Measurements from ENCODE around the gene UBA3. TPM values are rescaled to one million over a fixed set of nuclear protein-coding genes. Genes with fewer than 3 reads are reported as not detected.

Gene UBA3
- total and polyA plus RNA-seq, 4 experiments from 2014 or later, result 60.1 to 105 (median 81.3) TPM

DNA sequence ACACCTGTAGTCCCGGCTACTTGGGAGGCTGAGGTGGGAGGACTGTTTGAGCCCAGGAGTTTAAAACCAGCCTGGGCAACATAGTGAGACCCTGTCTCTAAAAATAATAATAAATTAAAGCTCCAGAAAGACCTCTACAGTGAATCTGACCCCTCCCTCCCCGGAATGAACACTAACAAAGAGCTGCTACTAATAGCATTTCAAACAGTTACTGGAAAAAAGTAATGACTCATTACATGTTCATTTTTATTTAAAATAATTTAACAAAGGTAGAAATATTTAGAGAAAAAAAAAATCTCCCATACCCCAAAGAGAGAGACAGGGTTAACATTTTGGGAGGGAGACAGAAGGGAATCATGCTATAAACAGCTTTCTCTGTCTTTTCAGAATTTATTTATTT lies 2.2 kb upstream of the UBA3 start:
- Histone ChIP-seq H3K27ac (ENCODE audit: low read depth, low read length) (peak overlapping the region; percentile 85), H3K27me3 (ENCODE audit: insufficient read depth, low read length) (no peaks in the 10 kb centered on the region), H3K36me3 (ENCODE audit: insufficient read depth, low read length) (no peaks in the 10 kb centered on the region), H3K4me1 (ENCODE audit: insufficient read depth, low read length) (peaks cover 70% of the 10 kb centered on the region), H3K9me3 (ENCODE audit: control insufficient read depth in 1 of 2, low read length in 2 of 2) (no peaks in the 10 kb centered on the region), H3K4me3 (ENCODE audit: low read length in 2 of 2) (no peak overlapping the region)
- CTCF ChIA-PET (ENCODE audit: partially characterized antibody), result interaction anchor here (0.8 to 1.9 kb wide), 4 partner anchors 10 to 39 kb away, joined by 3 to 10 read pairs (median 4); partner anchors contain the start of gene TMF1
- no peak for DNase-seq
- Mint-ChIP-seq H3K27me3 (no peaks in the 10 kb centered on the region), H3K27ac (peak overlapping the region; percentile 85 to 99 (median 98)), H3K4me3 (peak overlapping the region in 7 of 8 donors; percentile 63 to 99 (median 74)), H3K36me3 (peaks cover 9 to 28% of the 10 kb centered on the region in 2 donors), H3K9me3 (no peaks in the 10 kb centered on the region), H3K4me1 (peaks cover 46 to 77% (median 59%) of the 10 kb centered on the region in 4 donors)
- intact Hi-C loops (cut with micrococcal nuclease), result loop anchor here (5.0 kb wide), 1 partner anchor 1425 kb away; no protein-coding TSS in a partner anchor
- POLR2A ChIA-PET (ENCODE audit: partially characterized antibody), result interaction anchor here (0.7 to 18.6 kb wide), 6 partner anchors 10 to 117 kb away, joined by 3 to 287 read pairs (median 60); partner anchors contain the start of genes EOGT and TMF1

DNA sequence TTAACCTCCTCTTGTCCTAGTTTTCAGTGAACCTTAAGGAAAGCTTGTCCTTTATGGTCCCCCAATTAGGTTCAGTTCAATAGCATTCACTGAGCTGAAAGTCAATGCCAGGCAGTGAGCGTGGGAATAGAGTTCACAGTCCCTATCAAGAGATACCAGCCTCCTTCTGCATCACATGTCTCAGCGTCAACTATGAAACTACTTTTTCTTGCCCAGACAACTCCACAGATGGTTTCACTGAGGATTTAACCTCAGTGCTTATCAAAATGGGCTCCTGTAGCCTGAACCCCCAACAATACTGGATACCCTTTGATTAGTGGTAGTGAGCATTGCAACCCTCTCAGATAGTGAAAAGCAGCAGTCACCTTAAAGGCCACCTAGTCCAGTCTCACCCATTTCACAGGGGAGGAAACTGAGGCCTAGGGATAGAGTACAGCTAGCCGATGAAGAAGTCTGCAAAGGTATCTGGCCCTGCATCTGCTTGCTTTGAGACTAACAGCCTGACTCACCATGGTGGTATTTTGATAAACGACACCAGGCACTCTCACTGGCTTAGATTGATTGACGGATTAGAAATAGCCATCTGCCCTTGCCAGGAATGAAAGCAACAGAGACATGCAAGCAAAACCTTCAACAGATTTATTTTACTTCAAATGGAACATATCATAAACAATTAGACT lies 1.6 kb upstream of the UBA3 start:
- Histone ChIP-seq H3K4me1 (ENCODE audit: insufficient read depth, low read length) (peaks cover 70% of the 10 kb centered on the region), H3K4me3 (ENCODE audit: low read length in 2 of 2) (no peak overlapping the region), H3K9me3 (ENCODE audit: control insufficient read depth in 1 of 2, low read length in 2 of 2) (no peaks in the 10 kb centered on the region), H3K36me3 (ENCODE audit: insufficient read depth, low read length) (no peaks in the 10 kb centered on the region), H3K27ac (ENCODE audit: low read depth, low read length) (peak overlapping the region; percentile 85), H3K27me3 (ENCODE audit: insufficient read depth, low read length) (no peaks in the 10 kb centered on the region)
- Mint-ChIP-seq H3K4me1 (peaks cover 50 to 81% (median 63%) of the 10 kb centered on the region in 4 donors), H3K27me3 (no peaks in the 10 kb centered on the region), H3K9me3 (no peaks in the 10 kb centered on the region), H3K27ac (peak overlapping the region; percentile 85 to 99 (median 97)), H3K36me3 (peaks cover 9 to 32% of the 10 kb centered on the region in 2 donors), H3K4me3 (peak overlapping the region in 7 of 8 donors; percentile 35 to 98 (median 43))
- intact Hi-C loops (cut with micrococcal nuclease), result loop anchor here (5.0 kb wide), 1 partner anchor 1424 kb away; no protein-coding TSS in a partner anchor
- ChIA-PET CTCF (ENCODE audit: partially characterized antibody) (interaction anchor here (1.0 to 1.2 kb wide), 4 partner anchors 8 to 38 kb away, joined by 3 to 4 read pairs (median 4); no protein-coding TSS in a partner anchor), POLR2A (ENCODE audit: partially characterized antibody) (interaction anchor here (0.5 to 18.6 kb wide), 6 partner anchors 11 to 117 kb away, joined by 3 to 287 read pairs (median 60); partner anchors contain the start of genes EOGT and TMF1)
- DNase-seq, result peak in 1 of 5 donors; percentile 51

DNA sequence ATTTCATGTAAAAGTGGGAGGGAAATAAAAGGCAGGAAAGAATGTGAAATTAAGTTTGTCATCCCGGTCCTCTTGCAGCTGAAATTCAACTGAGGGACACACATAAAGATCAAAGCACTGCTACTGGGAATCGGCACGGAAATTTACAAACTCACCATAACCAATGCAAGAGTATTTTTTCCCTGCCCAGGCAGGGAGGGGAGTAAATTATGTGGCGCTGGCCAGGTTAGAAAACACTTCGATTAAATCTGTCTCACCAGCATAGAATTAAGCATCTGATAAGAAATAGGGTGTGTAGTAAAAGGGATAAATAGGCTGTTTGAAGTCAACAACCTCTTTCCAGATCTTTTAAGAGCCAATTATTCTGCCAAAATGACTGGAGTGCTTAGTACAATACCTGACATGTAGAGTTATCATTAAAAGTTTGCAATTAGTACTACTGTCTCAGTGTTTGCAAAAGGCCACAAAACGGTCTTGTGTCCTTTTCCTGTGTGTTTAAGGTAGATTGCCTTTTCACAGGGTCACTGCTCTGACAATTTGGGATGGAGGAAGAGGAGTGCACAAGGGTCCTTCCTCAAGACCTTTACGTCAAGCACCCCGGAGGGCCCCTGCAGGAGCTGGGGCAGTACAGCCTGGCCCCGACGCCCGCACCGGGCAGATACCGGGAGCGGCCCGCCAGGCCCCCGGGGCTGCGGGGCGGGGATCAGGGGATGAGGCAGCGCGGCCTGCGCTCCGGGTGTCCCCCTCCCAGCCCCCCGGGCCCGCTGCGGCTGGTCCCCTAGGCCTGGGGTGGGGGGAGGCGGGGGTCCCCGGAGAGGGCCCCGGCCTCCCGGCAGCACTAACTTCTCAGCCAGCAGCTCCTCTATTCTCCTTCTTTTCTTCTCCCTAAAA lies 651 bp downstream of the UBA3 start:
- H3K4me1 ChIP-seq (ENCODE audit: insufficient read depth, low read length), result peaks cover 68% of the 10 kb centered on the region
- H3K36me3 Mint-ChIP-seq, result peaks cover 5 to 20% of the 10 kb centered on the region in 2 donors
- H3K4me3 Mint-ChIP-seq, result peak overlapping the region; percentile 84 to 93 (median 89)
- H3K27me3 Mint-ChIP-seq, result no peaks in the 10 kb centered on the region
- POLR2A ChIA-PET (ENCODE audit: partially characterized antibody), result interaction anchor here (1.5 to 18.6 kb wide), 4 partner anchors 9 to 28 kb away, joined by 6 to 287 read pairs (median 162); partner anchors contain the start of gene TMF1
- no peaks in the 10 kb centered on the region for H3K9me3 ChIP-seq (ENCODE audit: control insufficient read depth in 1 of 2, low read length in 2 of 2)
- H3K27ac ChIP-seq (ENCODE audit: low read depth, low read length), result peak overlapping the region; percentile 72
- peak overlapping the region; percentile 47 to 97 (median 91) for H3K27ac Mint-ChIP-seq
- intact Hi-C loops (cut with micrococcal nuclease), result loop anchor here (1.0 to 5.0 kb wide), 3 partner anchors 13 to 1422 kb away; partner anchors contain the start of gene TMF1
- H3K36me3 ChIP-seq (ENCODE audit: insufficient read depth, low read length), result no peaks in the 10 kb centered on the region
- CTCF ChIA-PET (ENCODE audit: partially characterized antibody), result interaction anchor here (0.9 kb wide), 1 partner anchor 20 kb away, joined by 4 read pairs; no protein-coding TSS in a partner anchor
- peaks cover 51 to 67% (median 60%) of the 10 kb centered on the region in 4 donors for H3K4me1 Mint-ChIP-seq
- H3K4me3 ChIP-seq (ENCODE audit: low read length in 2 of 2), result peak overlapping the region; percentile 42 to 66
- H3K27me3 ChIP-seq (ENCODE audit: insufficient read depth, low read length), result no peaks in the 10 kb centered on the region
- DNase-seq, result no peak
- no peaks in the 10 kb centered on the region for H3K9me3 Mint-ChIP-seq

DNA sequence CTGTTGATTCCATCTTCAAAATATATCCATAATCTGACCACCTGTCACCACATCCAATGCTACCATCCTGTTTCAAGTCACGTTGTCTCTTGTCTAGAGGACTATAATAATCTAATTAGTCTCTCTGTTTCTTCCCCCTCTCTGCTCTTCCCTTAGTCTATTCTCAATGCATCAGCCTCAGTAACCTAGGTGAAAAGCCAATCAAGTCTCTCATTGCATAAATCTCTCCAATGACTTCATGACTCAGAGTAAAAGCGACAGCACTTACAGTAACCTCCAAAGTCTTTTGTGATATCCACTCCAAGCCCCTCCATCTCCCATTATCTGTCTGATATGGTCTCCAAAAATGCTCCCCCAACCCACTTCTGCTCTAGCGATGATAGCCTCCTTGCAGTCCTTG lies 7.2 kb downstream of the UBA3 start:
- POLR2A ChIA-PET (ENCODE audit: partially characterized antibody), result no interaction called here
- H3K36me3 ChIP-seq (ENCODE audit: insufficient read depth, low read length), result peaks cover 12% of the 10 kb centered on the region

DNA sequence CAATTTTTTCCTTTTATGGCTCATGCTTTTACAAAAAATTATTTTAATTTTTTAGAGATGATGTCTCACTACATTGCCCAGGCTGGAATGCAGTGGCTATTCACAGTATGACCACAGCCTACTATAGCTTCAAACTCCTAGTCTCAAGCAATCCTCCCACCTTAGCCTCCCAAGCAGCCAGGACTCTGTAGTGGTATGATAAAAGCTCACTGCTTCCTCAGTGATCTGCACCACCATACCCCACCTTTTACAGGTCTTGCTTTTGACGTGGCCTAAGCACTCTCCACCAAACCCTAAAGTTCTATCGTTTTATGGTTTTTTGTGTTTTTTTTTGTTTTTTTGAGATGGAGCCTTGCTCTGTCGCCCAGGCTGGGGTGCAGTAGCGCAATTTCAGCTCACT lies 14.0 kb downstream of the UBA3 start:
- Histone ChIP-seq H3K27me3 (ENCODE audit: insufficient read depth, low read length) (no peaks in the 10 kb centered on the region), H3K36me3 (ENCODE audit: insufficient read depth, low read length) (peaks cover 7% of the 10 kb centered on the region), H3K9me3 (ENCODE audit: control insufficient read depth in 1 of 2, low read length in 2 of 2) (no peaks in the 10 kb centered on the region), H3K4me1 (ENCODE audit: insufficient read depth, low read length) (peaks cover 43% of the 10 kb centered on the region), H3K27ac (ENCODE audit: low read depth, low read length) (no peak overlapping the region), H3K4me3 (ENCODE audit: low read length in 2 of 2) (no peak overlapping the region)
- DNase-seq, result no peak
- ChIA-PET POLR2A (ENCODE audit: partially characterized antibody) (interaction anchor here (2.5 to 10.3 kb wide), 3 partner anchors 14 to 26 kb away, joined by 14 to 208 read pairs (median 55); partner anchors contain the start of genes ARL6IP5, TMF1 and UBA3), CTCF (ENCODE audit: partially characterized antibody) (interaction anchor here (1.0 to 2.1 kb wide), 3 partner anchors 20 to 52 kb away, joined by 3 to 5 read pairs (median 3); partner anchors contain the start of gene EOGT)
- Mint-ChIP-seq H3K27ac (peak overlapping the region; percentile 41 to 94 (median 86)), H3K4me1 (peaks cover 30 to 54% (median 39%) of the 10 kb centered on the region in 4 donors), H3K4me3 (peak overlapping the region in 3 of 8 donors; percentile 13 to 80 (median 48)), H3K27me3 (no peaks in the 10 kb centered on the region), H3K9me3 (no peaks in the 10 kb centered on the region), H3K36me3 (peaks cover 30 to 36% of the 10 kb centered on the region in 2 donors)
- intact Hi-C loops (cut with micrococcal nuclease), result no loop called here

More for the DNA sequence above, 7.2 kb downstream of the UBA3 start:
- Mint-ChIP-seq H3K9me3 (no peaks in the 10 kb centered on the region), H3K36me3 (peaks cover 32 to 44% of the 10 kb centered on the region in 2 donors), H3K27me3 (no peaks in the 10 kb centered on the region), H3K27ac (peak overlapping the region in 5 of 7 donors; percentile 15 to 70 (median 31)), H3K4me3 (peak overlapping the region in 1 of 8 donors; percentile 23), H3K4me1 (peaks cover 29 to 40% (median 34%) of the 10 kb centered on the region in 4 donors)
- Histone ChIP-seq H3K27me3 (ENCODE audit: insufficient read depth, low read length) (no peaks in the 10 kb centered on the region), H3K27ac (ENCODE audit: low read depth, low read length) (no peak overlapping the region), H3K9me3 (ENCODE audit: control insufficient read depth in 1 of 2, low read length in 2 of 2) (no peaks in the 10 kb centered on the region), H3K4me1 (ENCODE audit: insufficient read depth, low read length) (peaks cover 25% of the 10 kb centered on the region), H3K4me3 (ENCODE audit: low read length in 2 of 2) (no peak overlapping the region)
- intact Hi-C loops (cut with micrococcal nuclease), result no loop called here
- DNase-seq, result no peak
- CTCF ChIA-PET (ENCODE audit: partially characterized antibody), result interaction anchor here (1.3 to 1.5 kb wide), 2 partner anchors 8 to 20 kb away, joined by 3 read pairs; partner anchors contain the start of gene TMF1

DNA sequence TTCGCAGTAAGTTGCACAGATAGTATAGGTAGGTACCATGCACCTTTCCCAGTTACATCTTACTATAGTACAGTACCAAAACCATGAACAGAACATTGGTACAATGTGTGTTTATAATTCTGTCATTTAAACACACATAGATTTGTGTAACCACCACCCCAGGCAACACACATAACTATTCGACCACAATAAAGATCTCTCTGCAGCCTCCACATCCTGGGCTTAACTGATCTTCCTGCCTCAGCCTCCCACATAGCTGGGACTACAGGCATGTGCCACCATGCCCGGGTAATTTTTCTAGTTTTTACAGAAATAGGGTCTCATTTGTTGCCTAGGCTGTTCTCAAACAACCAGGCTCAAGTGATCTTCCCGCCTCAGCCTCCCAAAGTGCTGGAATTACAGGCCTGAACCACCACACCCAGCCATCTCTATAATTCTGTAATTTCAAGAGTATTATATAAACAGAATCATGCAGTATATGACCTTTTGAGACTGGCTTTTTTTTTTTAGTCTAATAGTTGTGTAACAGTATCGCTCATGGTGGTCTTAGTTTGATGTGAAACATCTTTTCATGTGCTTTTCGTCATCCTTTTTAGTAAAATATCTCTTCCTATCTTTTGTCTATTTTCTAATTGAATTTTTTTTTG lies 14.7 kb downstream of the UBA3 start:
- Histone ChIP-seq H3K27ac (ENCODE audit: low read depth, low read length) (peak overlapping the region; percentile 27), H3K9me3 (ENCODE audit: control insufficient read depth in 1 of 2, low read length in 2 of 2) (no peaks in the 10 kb centered on the region), H3K4me3 (ENCODE audit: low read length in 2 of 2) (no peak overlapping the region), H3K36me3 (ENCODE audit: insufficient read depth, low read length) (peaks cover 14% of the 10 kb centered on the region), H3K27me3 (ENCODE audit: insufficient read depth, low read length) (no peaks in the 10 kb centered on the region), H3K4me1 (ENCODE audit: insufficient read depth, low read length) (peaks cover 43% of the 10 kb centered on the region)
- H3K36me3 Mint-ChIP-seq, result peaks cover 31 to 35% of the 10 kb centered on the region in 2 donors
- peak in 4 of 5 donors; percentile 48 to 56 (median 52) for DNase-seq
- intact Hi-C loops (cut with micrococcal nuclease), result loop anchor here (1.0 kb wide), 1 partner anchor 9 kb away; no protein-coding TSS in a partner anchor
- peaks cover 26 to 53% (median 36%) of the 10 kb centered on the region in 4 donors for H3K4me1 Mint-ChIP-seq
- CTCF ChIA-PET (ENCODE audit: partially characterized antibody), result interaction anchor here (0.6 to 2.1 kb wide), 10 partner anchors 8 to 52 kb away, joined by 3 to 5 read pairs (median 3); partner anchors contain the start of gene EOGT
- POLR2A ChIA-PET (ENCODE audit: partially characterized antibody), result interaction anchor here (0.7 to 10.3 kb wide), 5 partner anchors 13 to 41 kb away, joined by 3 to 208 read pairs (median 14); partner anchors contain the start of genes ARL6IP5, TMF1 and UBA3
- H3K4me3 Mint-ChIP-seq, result peak overlapping the region in 7 of 8 donors; percentile 6 to 83 (median 75)
- H3K27ac Mint-ChIP-seq, result peak overlapping the region; percentile 41 to 94 (median 86)
- H3K9me3 Mint-ChIP-seq, result peaks cover 0 to 4% (median 0%) of the 10 kb centered on the region in 8 donors
- H3K27me3 Mint-ChIP-seq, result no peaks in the 10 kb centered on the region
